Trophoblast cell (in vitro differentiated cells and primary cell): Measurements from ENCODE around the gene NCAPH2.

Experiments used
- DNase-seq, 2 donors: peaks; one replicate each; pipeline ENCODE4 v3.0.0-alpha.2; 2016
- H2AFZ ChIP-seq: 2 replicates; pipeline ENCODE4 v1.6.1; 2013; ENCODE audit warnings: low read length, moderate library complexity, mild to moderate bottlenecking; ENCODE audit not compliant: insufficient read depth, poor library complexity
- H2AK5ac ChIP-seq: 2 replicates; pipeline ENCODE4 v1.6.1; 2013; ENCODE audit warnings: mild to moderate bottlenecking, low read length
- H2BK120ac ChIP-seq: 2 replicates; pipeline ENCODE4 v1.6.1; 2013; ENCODE audit warnings: low read length, mild to moderate bottlenecking, moderate library complexity; ENCODE audit not compliant: insufficient read depth, poor library complexity
- H2BK12ac ChIP-seq: 2 replicates; pipeline ENCODE4 v1.6.1; 2013; ENCODE audit warnings: mild to moderate bottlenecking, low read length, moderate library complexity
- H2BK5ac ChIP-seq: 2 replicates; pipeline ENCODE4 v1.6.1; 2013; ENCODE audit warnings: low read length, low read depth, moderate library complexity, mild to moderate bottlenecking; ENCODE audit not compliant: poor library complexity
- H3K14ac ChIP-seq: 2 replicates; pipeline ENCODE4 v1.6.1; 2013; ENCODE audit warnings: mild to moderate bottlenecking, low read length
- H3K18ac ChIP-seq: 2 replicates; pipeline ENCODE4 v1.6.1; 2013; ENCODE audit warnings: mild to moderate bottlenecking, low read length
- H3K23ac ChIP-seq: 2 replicates; pipeline ENCODE4 v1.6.1; 2013; ENCODE audit warnings: low read length
- H3K27ac ChIP-seq: 2 replicates; pipeline ENCODE4 v1.5.1; 2013; ENCODE audit warnings: low read depth, mild to moderate bottlenecking, inconsistent platforms, low read length, moderate library complexity
- H3K27me3 ChIP-seq: 2 replicates; pipeline ENCODE4 v1.6.1; 2013; ENCODE audit warnings: inconsistent platforms, mild to moderate bottlenecking, low read length, moderate library complexity; ENCODE audit not compliant: insufficient read depth
- H3K36me3 ChIP-seq, 2 experiments: 1 replicate in 1 of 2; 2 replicates in 1 of 2; pipeline ENCODE4 v1.6.1; 2013; ENCODE audit warnings: low read length in 2 of 2, mild to moderate bottlenecking in 2 of 2, moderate library complexity in 1 of 2; ENCODE audit not compliant: insufficient read depth in 2 of 2, control insufficient read depth in 1 of 2
- H3K4ac ChIP-seq: 2 replicates; pipeline ENCODE4 v1.6.1; 2013; ENCODE audit warnings: low read depth, mild to moderate bottlenecking, low read length, moderate library complexity
- H3K4me1 ChIP-seq, 2 experiments: 1 replicate in 1 of 2; 2 replicates in 1 of 2; pipeline ENCODE4 v1.6.1; 2013; ENCODE audit warnings: low read length in 2 of 2, mild to moderate bottlenecking in 2 of 2, moderate library complexity in 1 of 2; ENCODE audit not compliant: insufficient read depth in 2 of 2, control insufficient read depth in 1 of 2
- H3K4me2 ChIP-seq: 2 replicates; pipeline ENCODE4 v1.6.1; 2013; ENCODE audit warnings: inconsistent platforms, mild to moderate bottlenecking, low read length, moderate library complexity
- H3K4me3 ChIP-seq: 2 replicates; pipeline ENCODE4 v1.5.1; 2013; ENCODE audit warnings: mild to moderate bottlenecking, low read depth, low read length, inconsistent platforms
- H3K79me1 ChIP-seq: one replicate; pipeline ENCODE4 v1.6.1; 2013; ENCODE audit warnings: low read length
- H3K79me2 ChIP-seq: 2 replicates; pipeline ENCODE4 v1.6.1; 2013; ENCODE audit warnings: low read length, mild to moderate bottlenecking; ENCODE audit not compliant: control insufficient read depth, insufficient read depth, poor library complexity
- H3K9ac ChIP-seq: 2 replicates; pipeline ENCODE4 v1.6.1; 2013; ENCODE audit warnings: mild to moderate bottlenecking, low read length
- H3K9me3 ChIP-seq: 2 replicates; pipeline ENCODE4 v1.6.1; 2013; ENCODE audit warnings: low read depth, mild to moderate bottlenecking, control low read depth, inconsistent platforms, low read length; ENCODE audit not compliant: insufficient read depth
- H4K12ac ChIP-seq: 2 replicates; pipeline ENCODE4 v1.6.1; 2013; ENCODE audit warnings: low read depth, mild to moderate bottlenecking, low read length, moderate library complexity
- H4K8ac ChIP-seq: 2 replicates; pipeline ENCODE4 v1.6.1; 2013; ENCODE audit warnings: low read depth, mild to moderate bottlenecking, low read length, moderate library complexity
- H4K91ac ChIP-seq: one replicate; pipeline ENCODE4 v1.6.1; 2013; ENCODE audit warnings: low read depth, mild to moderate bottlenecking, low read length, moderate library complexity
- WGBS: extraction: QIAGEN DNeasy Blood & Tissue Kit; methylation state at CpG from one replicate; pipeline ENCODE4 v1.1.7; 2013; ENCODE audit warnings: missing lambda C conversion rate; ENCODE audit not compliant: insufficient read length, insufficient coverage; ENCODE audit errors: extremely low coverage; 5-methylcytosine and 5-hydroxymethylcytosine counted together

Gene NCAPH2

DNA sequence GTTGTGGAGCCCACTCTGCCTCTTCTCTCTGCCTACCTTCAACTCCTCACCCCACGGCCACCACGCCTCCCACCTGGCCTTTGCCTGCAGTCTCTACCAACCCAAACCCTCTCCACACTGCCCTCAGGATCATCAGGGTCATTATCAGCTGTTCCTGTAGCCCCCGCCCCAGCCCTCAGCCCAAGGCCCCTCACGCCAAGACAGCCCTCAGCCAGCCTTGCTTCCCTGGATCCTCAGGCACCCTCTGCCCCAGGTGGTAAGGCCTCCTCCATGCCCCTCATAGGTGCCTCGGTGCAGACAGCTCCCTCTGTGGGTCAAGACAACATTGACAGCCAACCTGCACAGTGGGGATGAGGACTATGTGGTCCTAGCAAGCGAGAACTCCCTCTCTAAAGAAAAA is 34.9 kb upstream of the NCAPH2 start:
- Histone ChIP-seq H2BK12ac (no peak overlapping the region), H3K18ac (peak overlapping the region; percentile 24), H3K27ac (no peak overlapping the region), H2AFZ (no peak overlapping the region), H4K8ac (no peak overlapping the region), H3K4ac (peak overlapping the region; percentile 63), H2AK5ac (no peak overlapping the region), H3K4me3 (no peak overlapping the region), H3K79me2 (peaks cover 24% of the 10 kb centered on the region), H4K12ac (no peak overlapping the region), H3K9ac (no peak overlapping the region), H3K36me3 (peaks cover 5 to 6% of the 10 kb centered on the region in 2 experiments), H3K9me3 (no peaks in the 10 kb centered on the region), H3K79me1 (peaks cover 6% of the 10 kb centered on the region), H3K14ac (no peak overlapping the region), H3K4me2 (no peak overlapping the region), H3K23ac (no peak overlapping the region), H2BK5ac (no peak overlapping the region), H3K27me3 (no peaks in the 10 kb centered on the region), H3K4me1 (peaks cover 28 to 36% of the 10 kb centered on the region in 2 experiments), H2BK120ac (no peak overlapping the region), H4K91ac (no peak overlapping the region)
- peak in 1 of 2 donors; percentile 67 for DNase-seq
- WGBS: no CpG with 5 or more reads among the region's 6 CpGs

DNA sequence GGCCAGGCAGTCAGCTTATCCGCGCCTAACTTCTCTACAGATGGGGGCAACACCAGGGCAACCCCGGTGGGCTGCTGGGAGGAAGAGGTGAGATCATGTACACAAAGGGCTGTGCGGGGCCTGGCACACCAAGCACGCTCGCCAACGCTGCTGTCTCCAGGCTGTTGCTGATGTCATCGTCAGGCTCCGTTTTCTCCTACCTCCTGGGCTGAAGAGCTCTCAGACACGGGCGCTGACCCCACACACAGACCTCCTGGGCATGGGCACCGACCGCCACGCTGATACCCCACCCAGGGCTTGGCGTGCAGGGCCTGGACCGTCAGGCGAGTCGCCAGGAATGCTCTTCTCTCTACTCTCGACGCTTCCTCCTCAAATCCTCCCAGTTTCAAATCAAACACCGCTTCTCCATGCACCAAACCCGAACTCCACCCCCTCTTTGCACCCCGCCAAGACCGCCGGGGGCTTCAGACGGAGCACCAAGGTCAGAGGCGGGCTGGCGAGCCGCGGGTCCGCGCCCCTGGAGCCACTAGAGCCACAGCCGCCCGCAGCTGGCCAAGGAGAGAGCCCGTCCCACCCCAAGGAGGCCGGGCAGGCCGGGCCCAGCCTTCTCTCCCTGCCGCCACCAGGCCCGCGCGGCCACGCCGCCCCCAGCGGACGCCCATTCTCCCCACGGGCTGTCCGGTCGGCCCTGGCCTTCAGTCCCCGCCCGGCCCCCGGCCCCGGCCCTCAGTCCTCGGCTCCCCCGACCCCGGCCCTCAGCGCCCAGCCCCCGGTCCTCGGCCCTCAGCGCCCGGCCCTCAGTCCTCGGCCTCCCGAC is 34.0 kb upstream of the NCAPH2 start:
- H3K27me3 ChIP-seq: no peaks in the 10 kb centered on the region
- H3K9me3 ChIP-seq: no peaks in the 10 kb centered on the region
- H4K8ac ChIP-seq: no peak overlapping the region
- peak overlapping the region; percentile 80 for H3K4me2 ChIP-seq
- no CpG with 5 or more reads among the region's 62 CpGs for WGBS
- no peak overlapping the region for H3K14ac ChIP-seq
- H2BK120ac ChIP-seq: no peak overlapping the region
- H2BK12ac ChIP-seq: no peak overlapping the region
- peak overlapping the region; percentile 21 for H3K18ac ChIP-seq
- peak overlapping the region; percentile 55 for H3K9ac ChIP-seq
- peak overlapping the region; percentile 89 for H3K4me3 ChIP-seq
- H3K79me1 ChIP-seq: peaks cover 6% of the 10 kb centered on the region
- DNase-seq: peak in 1 of 2 donors; percentile 59
- H3K27ac ChIP-seq: no peak overlapping the region
- H4K91ac ChIP-seq: no peak overlapping the region
- H2AK5ac ChIP-seq: no peak overlapping the region
- H3K23ac ChIP-seq: no peak overlapping the region
- H2AFZ ChIP-seq: no peak overlapping the region
- peaks cover 3 to 4% of the 10 kb centered on the region in 2 experiments for H3K36me3 ChIP-seq
- H3K4ac ChIP-seq: peak overlapping the region; percentile 63
- H4K12ac ChIP-seq: no peak overlapping the region
- peaks cover 24% of the 10 kb centered on the region for H3K79me2 ChIP-seq
- no peak overlapping the region for H2BK5ac ChIP-seq
- peaks cover 28 to 36% of the 10 kb centered on the region in 2 experiments for H3K4me1 ChIP-seq

GRCh38 chr22:50474710-50475651 is 33.0 kb upstream of the NCAPH2 start, which contains the start of gene SBF1:
Gene SBF1, minus strand, starts transcription at chr22:50475035. Its CDS starts 195 bp downstream, at chr22:50474840.
- Histone ChIP-seq H3K18ac (peak within 1 kb of the TSS; percentile 80), H3K4ac (peak within 1 kb of the TSS; percentile 66), H3K23ac (no peak within 1 kb of the TSS), H3K9me3 (peaks cover 3% of the 10 kb centered on the region), H3K4me1 (peaks cover 28 to 34% of the 10 kb centered on the region in 2 experiments), H3K36me3 (peaks cover 3 to 4% of the 10 kb centered on the region in 2 experiments), H4K8ac (peak within 1 kb of the TSS; percentile 81), H3K27ac (no peak within 1 kb of the TSS), H3K9ac (peak within 1 kb of the TSS; percentile 94), H3K14ac (peak within 1 kb of the TSS; percentile 93), H3K79me1 (peaks cover 6% of the 10 kb centered on the region), H2BK12ac (peak within 1 kb of the TSS; percentile 42), H3K4me3 (peak within 1 kb of the TSS; percentile 89), H4K12ac (peak within 1 kb of the TSS; percentile 83), H4K91ac (peak within 1 kb of the TSS; percentile 75), H2AFZ (peak within 1 kb of the TSS; percentile 74), H3K27me3 (peaks cover 1% of the 10 kb centered on the region), H3K79me2 (peaks cover 24% of the 10 kb centered on the region), H2AK5ac (peak within 1 kb of the TSS; percentile 83), H2BK5ac (peak within 1 kb of the TSS; percentile 36), H2BK120ac (peak within 1 kb of the TSS; percentile 53), H3K4me2 (peak within 1 kb of the TSS; percentile 82)
- WGBS: no CpG with 5 or more reads among the region's 97 CpGs
- peak; percentile 95 to 98 for DNase-seq

- H3K4me1 ChIP-seq: peaks cover 27 to 28% of the 10 kb centered on the region in 2 experiments
- H4K8ac ChIP-seq: peak overlapping the region; percentile 81
- H3K4me3 ChIP-seq: no peak overlapping the region
- H3K14ac ChIP-seq: peak overlapping the region; percentile 76
- peak overlapping the region; percentile 29 for H2BK120ac ChIP-seq
- H4K12ac ChIP-seq: peak overlapping the region; percentile 83
- H3K4ac ChIP-seq: peak overlapping the region; percentile 44
- peaks cover 6% of the 10 kb centered on the region for H3K27me3 ChIP-seq
- H3K18ac ChIP-seq: no peak overlapping the region
- peaks cover 5% of the 10 kb centered on the region for H3K9me3 ChIP-seq
- no peak overlapping the region for H3K23ac ChIP-seq
- peak overlapping the region; percentile 66 for H2AFZ ChIP-seq
- H4K91ac ChIP-seq: peak overlapping the region; percentile 55
- H3K79me2 ChIP-seq: peaks cover 24% of the 10 kb centered on the region
- H3K36me3 ChIP-seq: peaks cover 3 to 4% of the 10 kb centered on the region in 2 experiments
- H2BK12ac ChIP-seq: no peak overlapping the region
- no peak overlapping the region for H3K27ac ChIP-seq
- H3K4me2 ChIP-seq: peak overlapping the region; percentile 82
- H2AK5ac ChIP-seq: peak overlapping the region; percentile 83
- no CpG with 5 or more reads among the region's 6 CpGs for WGBS
- H2BK5ac ChIP-seq: no peak overlapping the region
- H3K79me1 ChIP-seq: peaks cover 6% of the 10 kb centered on the region
- no peak for DNase-seq
- H3K9ac ChIP-seq: no peak overlapping the region
These were observed 32.4 kb upstream of the NCAPH2 start for GRCh38 chr22:50475652-50476002.
